ENCODE data around the gene PCDHGB1. TPM values are rescaled to one million over a fixed set of nuclear protein-coding genes. Genes with fewer than 3 reads are reported as not detected.

Gene PCDHGB1
- total RNA-seq, 1 experiment from 2014 or later: 5.6 TPM

- no peak for ATAC-seq
- Mint-ChIP-seq H3K4me3 (no peak overlapping the region), H3K36me3 (peaks cover 60% of the 10 kb centered on the region), H3K9me3 (peaks cover 56% of the 10 kb centered on the region), H3K27ac (no peak overlapping the region), H3K4me1 (peaks cover 8% of the 10 kb centered on the region), H3K27me3 (ENCODE audit: low read depth) (peaks cover 13% of the 10 kb centered on the region)
- no peak for DNase-seq (ENCODE audit: low spot score)
- POLR2A ChIA-PET: no interaction called here
- CTCF ChIA-PET: interaction anchor here (0.9 to 1.7 kb wide), 7 partner anchors 32 to 208 kb away, joined by 3 to 11 read pairs (median 5); partner anchors contain the start of genes PCDHB15, PCDHGA10, PCDHGB4 and TAF7
- TF ChIP-seq PREB (CRISPR knock-in tag; IDR thresholded peaks at IDR 0.05; ENCODE audit: borderline replicate concordance) (no peak), SOX15 (CRISPR knock-in tag; IDR thresholded peaks at IDR 0.05) (no peak), ZNF416 (CRISPR knock-in tag; IDR thresholded peaks at IDR 0.05) (no peak), NFYB (CRISPR knock-in tag; conservative IDR thresholded peaks at IDR 0.05; ENCODE audit: low read depth) (no peak), GRHL2 (CRISPR knock-in tag; IDR thresholded peaks at IDR 0.05; ENCODE audit: insufficient replicate concordance, severe bottlenecking) (no peak), ATF2 (CRISPR knock-in tag; IDR thresholded peaks at IDR 0.05; ENCODE audit: borderline replicate concordance, low read depth) (no peak), GABPB1 (CRISPR knock-in tag; IDR thresholded peaks at IDR 0.05) (no peak), ZSCAN18 (CRISPR knock-in tag; IDR thresholded peaks at IDR 0.05) (no peak), ZNF219 (CRISPR knock-in tag; IDR thresholded peaks at IDR 0.05; ENCODE audit: borderline replicate concordance) (no peak)
- TF ChIP-seq, protein P1, sequence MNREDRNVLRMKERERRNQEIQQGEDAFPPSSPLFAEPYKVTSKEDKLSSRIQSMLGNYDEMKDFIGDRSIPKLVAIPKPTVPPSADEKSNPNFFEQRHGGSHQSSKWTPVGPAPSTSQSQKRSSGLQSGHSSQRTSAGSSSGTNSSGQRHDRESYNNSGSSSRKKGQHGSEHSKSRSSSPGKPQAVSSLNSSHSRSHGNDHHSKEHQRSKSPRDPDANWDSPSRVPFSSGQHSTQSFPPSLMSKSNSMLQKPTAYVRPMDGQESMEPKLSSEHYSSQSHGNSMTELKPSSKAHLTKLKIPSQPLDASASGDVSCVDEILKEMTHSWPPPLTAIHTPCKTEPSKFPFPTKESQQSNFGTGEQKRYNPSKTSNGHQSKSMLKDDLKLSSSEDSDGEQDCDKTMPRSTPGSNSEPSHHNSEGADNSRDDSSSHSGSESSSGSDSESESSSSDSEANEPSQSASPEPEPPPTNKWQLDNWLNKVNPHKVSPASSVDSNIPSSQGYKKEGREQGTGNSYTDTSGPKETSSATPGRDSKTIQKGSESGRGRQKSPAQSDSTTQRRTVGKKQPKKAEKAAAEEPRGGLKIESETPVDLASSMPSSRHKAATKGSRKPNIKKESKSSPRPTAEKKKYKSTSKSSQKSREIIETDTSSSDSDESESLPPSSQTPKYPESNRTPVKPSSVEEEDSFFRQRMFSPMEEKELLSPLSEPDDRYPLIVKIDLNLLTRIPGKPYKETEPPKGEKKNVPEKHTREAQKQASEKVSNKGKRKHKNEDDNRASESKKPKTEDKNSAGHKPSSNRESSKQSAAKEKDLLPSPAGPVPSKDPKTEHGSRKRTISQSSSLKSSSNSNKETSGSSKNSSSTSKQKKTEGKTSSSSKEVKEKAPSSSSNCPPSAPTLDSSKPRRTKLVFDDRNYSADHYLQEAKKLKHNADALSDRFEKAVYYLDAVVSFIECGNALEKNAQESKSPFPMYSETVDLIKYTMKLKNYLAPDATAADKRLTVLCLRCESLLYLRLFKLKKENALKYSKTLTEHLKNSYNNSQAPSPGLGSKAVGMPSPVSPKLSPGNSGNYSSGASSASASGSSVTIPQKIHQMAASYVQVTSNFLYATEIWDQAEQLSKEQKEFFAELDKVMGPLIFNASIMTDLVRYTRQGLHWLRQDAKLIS (CRISPR knock-in tag; IDR thresholded peaks at IDR 0.05; ENCODE audit: borderline replicate concordance): no peak
Measured at GRCh38 chr5:141356133-141356532, 6.2 kb downstream of the PCDHGB1 start.

- ChIA-PET CTCF (interaction anchor here (1.0 to 1.3 kb wide), 2 partner anchors 201 to 235 kb away, joined by 3 read pairs; partner anchors contain the start of gene PCDHB4), POLR2A (no interaction called here)
- H3K27ac Mint-ChIP-seq: no peak overlapping the region
- TF ChIP-seq, protein P1 (CRISPR knock-in tag; IDR thresholded peaks at IDR 0.05; ENCODE audit: borderline replicate concordance): no peak
- TF ChIP-seq NR3C1 (CRISPR knock-in tag; conservative IDR thresholded peaks at IDR 0.05; ENCODE audit: low read depth) (no peak), PRRX2 (CRISPR knock-in tag; IDR thresholded peaks at IDR 0.05) (no peak), FOXK1 (CRISPR knock-in tag; IDR thresholded peaks at IDR 0.05) (no peak)
- no peak for ATAC-seq
- H3K4me3 Mint-ChIP-seq: no peak overlapping the region
- H3K4me1 Mint-ChIP-seq: peaks cover 8% of the 10 kb centered on the region
- H3K9me3 Mint-ChIP-seq: peaks cover 57% of the 10 kb centered on the region
- peaks cover 62% of the 10 kb centered on the region for H3K36me3 Mint-ChIP-seq
- peaks cover 19% of the 10 kb centered on the region for H3K27me3 Mint-ChIP-seq (ENCODE audit: low read depth)
- no peak for DNase-seq (ENCODE audit: low spot score)
Measured at GRCh38 chr5:141356950-141357349, 7.1 kb downstream of the PCDHGB1 start.

Measured in WTC11 (cell line).